ENCODE data around the gene SRSF7.

The SRSF7 gene

DNA sequence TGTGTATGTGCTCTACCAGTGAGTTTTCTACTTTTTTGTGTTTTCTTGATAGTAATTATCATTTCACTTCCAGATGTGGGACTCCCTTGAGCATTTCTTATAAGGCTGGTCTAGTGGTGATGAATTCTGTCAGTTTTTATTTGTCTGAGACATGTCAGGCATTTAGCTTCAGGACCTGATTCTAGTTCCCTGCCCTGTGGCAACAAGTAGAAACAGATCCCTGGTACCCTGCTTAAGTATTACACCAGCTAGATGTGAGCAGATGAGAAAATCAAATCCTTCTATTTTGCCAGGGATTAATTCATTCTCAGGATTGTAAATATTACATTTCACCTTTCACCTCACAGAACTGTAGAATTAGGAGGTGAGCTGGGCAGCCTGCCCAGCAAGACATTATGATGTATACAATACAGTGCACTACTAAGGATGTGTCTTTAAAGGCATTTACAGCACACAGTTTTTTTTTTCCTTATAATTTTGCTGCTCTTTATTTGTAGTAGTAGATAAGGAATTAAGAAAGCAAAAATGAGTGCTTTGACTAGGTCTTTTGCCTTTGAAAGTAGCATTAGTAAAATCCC is 50.2 kb downstream of the SRSF7 start:
- DNase-seq (ENCODE audit: low spot score) = no peak

DNA sequence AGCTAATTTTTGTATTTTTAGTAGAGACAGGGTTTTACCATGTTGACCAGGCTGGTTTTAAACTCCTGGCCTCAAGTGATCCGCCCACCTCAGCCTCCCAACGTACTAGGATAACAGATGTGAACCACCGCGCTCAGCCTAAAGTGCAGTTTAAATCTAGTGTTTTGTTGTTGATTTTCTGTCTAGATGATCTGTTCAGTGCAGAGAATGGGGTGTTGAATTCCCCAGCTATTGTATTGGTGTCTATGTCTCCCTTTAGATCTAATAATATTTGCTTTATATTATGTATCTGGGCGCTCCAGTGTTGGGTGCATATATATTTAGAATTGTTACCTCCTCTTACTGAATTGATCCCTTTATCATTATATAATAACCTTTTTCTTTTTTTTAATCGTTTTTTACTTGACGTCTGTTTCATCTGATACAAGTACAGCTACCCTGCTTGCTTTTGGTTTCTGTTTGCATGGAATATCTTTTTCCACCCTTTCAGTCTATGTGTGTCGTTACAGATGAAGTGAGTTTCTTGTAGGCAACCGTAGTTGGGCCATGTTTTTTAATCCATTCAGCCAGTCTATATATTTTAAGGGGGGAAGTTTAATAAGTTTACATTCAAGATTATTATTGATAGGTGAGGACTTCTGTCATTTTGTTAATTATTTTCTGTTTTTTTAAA is 50.9 kb downstream of the SRSF7 start:
- no peak for DNase-seq (ENCODE audit: low spot score)

DNA sequence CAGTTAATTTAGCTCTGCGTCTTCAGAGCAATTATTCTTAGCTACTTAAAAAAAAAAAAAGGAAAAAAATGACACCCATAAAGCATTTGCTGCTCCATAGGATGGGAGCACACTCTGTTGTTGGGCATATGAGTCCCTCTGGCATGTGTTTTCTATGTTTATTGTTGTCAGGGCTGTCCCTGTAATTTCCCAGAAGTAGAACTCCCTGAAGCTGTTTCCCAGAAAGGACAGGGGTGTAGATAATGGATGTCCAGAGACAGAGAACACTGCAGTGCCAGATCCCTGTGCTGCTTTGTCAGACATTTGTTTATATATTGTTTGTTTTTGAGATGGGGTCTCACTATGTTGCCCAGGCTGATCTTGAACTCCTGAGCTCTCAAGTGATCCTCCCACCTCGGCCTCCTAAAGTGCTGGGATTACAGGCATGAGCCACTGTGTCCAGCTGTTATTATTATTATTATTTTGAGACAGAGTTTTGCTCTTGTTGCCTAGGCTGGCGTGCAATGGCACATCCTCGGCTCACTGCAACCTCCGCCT is 52.6 kb downstream of the SRSF7 start:
- no peak for DNase-seq (ENCODE audit: low spot score)

DNA sequence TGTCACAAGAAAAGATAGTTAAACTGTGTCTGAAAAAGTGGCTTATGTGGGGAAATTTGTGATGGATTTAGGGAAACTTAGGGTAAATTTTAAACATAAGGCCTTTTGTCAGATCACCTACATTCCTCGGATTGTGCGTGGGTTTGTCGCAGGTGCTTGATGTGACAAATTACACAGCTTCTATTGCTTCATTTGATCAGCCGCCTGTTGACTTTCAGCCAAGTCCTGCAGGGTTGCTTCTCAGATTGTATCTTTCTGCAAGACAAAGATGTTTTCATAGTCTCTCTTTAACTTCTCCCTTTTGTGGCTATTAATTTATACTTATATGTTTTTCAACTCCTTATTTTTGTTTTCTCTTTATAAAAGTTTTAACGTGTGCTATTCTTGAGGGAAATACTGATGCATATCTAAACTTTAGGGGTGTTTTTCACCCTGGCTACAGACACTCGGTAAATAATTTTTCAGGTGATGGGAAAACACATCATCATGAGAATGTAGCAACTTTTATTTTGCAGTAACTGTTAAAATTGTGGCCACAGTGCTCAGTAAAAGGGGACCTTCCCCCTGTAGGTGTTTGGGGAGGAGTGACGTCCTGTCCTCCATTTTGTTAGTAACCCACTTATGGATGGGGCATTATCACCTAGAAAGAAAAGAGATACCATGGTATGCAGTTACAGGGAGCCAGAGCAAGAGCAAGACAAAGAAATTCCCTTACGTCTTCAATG is 53.9 kb downstream of the SRSF7 start:
- peak; percentile 35 for DNase-seq (ENCODE audit: low spot score)

All from SW480 (cell line).